Psoas muscle (tissue), 8 donors: Measurements from ENCODE around the gene EPX. TPM values are rescaled to one million over a fixed set of nuclear protein-coding genes. Genes with fewer than 3 reads are reported as not detected.
"Not testable (repeated sequence)": the region's sequence is repeated elsewhere in the genome, so short reads cannot be mapped to it uniquely, and the experiment has no call there.

Source experiments
- ATAC-seq, 4 donors: fragments of 200-7000 bp; cut with Tn5 transposase; one replicate each; pipeline ENCODE4 v1.9.1; 2020; ENCODE audit warnings: moderate library complexity in 3 of 4, mild to moderate bottlenecking in 2 of 4
- DNase-seq, 2 donors: peaks; one replicate each; pipeline ENCODE4 v3.0.0-alpha.2; 2020
- H3K27ac ChIP-seq: fragments of 200-600 bp; one replicate; pipeline ENCODE4 v1.8.0; 2022
- H3K27me3 ChIP-seq, 3 donors: fragments of 200-600 bp in 1 of 3; one replicate each; pipeline versions ENCODE4 v1.6.1 to v1.8.0; 2013 to 2022; ENCODE audit warnings: low read length in 2 of 3, mild to moderate bottlenecking in 2 of 3, moderate library complexity in 1 of 3; ENCODE audit not compliant: insufficient read depth in 3 of 3
- H3K36me3 ChIP-seq, 2 donors: fragments of 200-600 bp in 1 of 2; one replicate each; pipeline versions ENCODE4 v1.6.1 to v1.8.0; 2013 to 2022; ENCODE audit warnings: low read depth in 1 of 2, mild to moderate bottlenecking in 1 of 2, moderate library complexity in 1 of 2; ENCODE audit not compliant: insufficient read depth in 1 of 2
- H3K4me1 ChIP-seq: fragments of 200-600 bp; one replicate; pipeline ENCODE4 v1.8.0; 2022
- H3K4me3 ChIP-seq: fragments of 200-600 bp; one replicate; pipeline ENCODE4 v1.8.0; 2022; ENCODE audit warnings: mild to moderate bottlenecking
- H3K9me3 ChIP-seq: fragments of 200-600 bp; one replicate; pipeline ENCODE4 v1.8.0; 2022
- WGBS, 3 donors: extraction: QIAGEN DNeasy Blood & Tissue Kit; methylation state at CpG; one replicate each; pipeline versions ENCODE4 v1.1.6 to v1.1.7; 2013; 5-methylcytosine and 5-hydroxymethylcytosine counted together
- intact Hi-C, 2 donors: fragments of 100-400 bp; cut with DNase I; formaldehyde crosslinking; loops; one replicate each; pipeline versions ENCODE4 v1.11.0 to v1.14.2; 2022
- long read RNA-seq, 2 donors: library from polyadenylated mRNA; unstranded; transcript quantifications; one replicate each; pipeline ENCODE4 v2.0.0, GENCODE V29; 2021
- polyA plus RNA-seq, 3 donors: library from polyadenylated mRNA; stranded (reverse); fragments of 200-250 nt; gene quantifications; one replicate each; pipeline ENCODE4 v1.2.3, GENCODE V29; 2013
- total RNA-seq, 4 donors: library from RNA; stranded (reverse); fragmentation: NEBNext Ultra II Directional in 2 of 4; extraction: Animal tissue kit (Norgen Biotek cat#: 25700) in 2 of 4; gene quantifications; one replicate each; pipeline versions ENCODE4 v1.2.1 to v1.2.4, GENCODE V29; 2021 to 2023
- TF ChIP-seq, protein P1 (sequence below): fragments of 200-600 bp; IDR thresholded peaks from one replicate; pipeline ENCODE4 v1.8.0; 2022; ENCODE audit warnings: antibody characterized with exemption
- donor health status: healthy with polysubstance abuse.
- donor health status: DM: no; HTN: no; CAD: no; lungs with moderate emphysema.
- donor health status: Bipolar disorder and iron deficiency.
- donor health status: healthy.
- donor health status: DM: yes; HTN: yes; CAD: no.
- donor health status: DM: no; HTN: no; CAD: no.
- donor health status: DM: no; HTN: no; CAD: no.
- donor health status: DM: yes; HTN: yes; CAD: no.

The EPX gene, protein sequence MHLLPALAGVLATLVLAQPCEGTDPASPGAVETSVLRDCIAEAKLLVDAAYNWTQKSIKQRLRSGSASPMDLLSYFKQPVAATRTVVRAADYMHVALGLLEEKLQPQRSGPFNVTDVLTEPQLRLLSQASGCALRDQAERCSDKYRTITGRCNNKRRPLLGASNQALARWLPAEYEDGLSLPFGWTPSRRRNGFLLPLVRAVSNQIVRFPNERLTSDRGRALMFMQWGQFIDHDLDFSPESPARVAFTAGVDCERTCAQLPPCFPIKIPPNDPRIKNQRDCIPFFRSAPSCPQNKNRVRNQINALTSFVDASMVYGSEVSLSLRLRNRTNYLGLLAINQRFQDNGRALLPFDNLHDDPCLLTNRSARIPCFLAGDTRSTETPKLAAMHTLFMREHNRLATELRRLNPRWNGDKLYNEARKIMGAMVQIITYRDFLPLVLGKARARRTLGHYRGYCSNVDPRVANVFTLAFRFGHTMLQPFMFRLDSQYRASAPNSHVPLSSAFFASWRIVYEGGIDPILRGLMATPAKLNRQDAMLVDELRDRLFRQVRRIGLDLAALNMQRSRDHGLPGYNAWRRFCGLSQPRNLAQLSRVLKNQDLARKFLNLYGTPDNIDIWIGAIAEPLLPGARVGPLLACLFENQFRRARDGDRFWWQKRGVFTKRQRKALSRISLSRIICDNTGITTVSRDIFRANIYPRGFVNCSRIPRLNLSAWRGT
- total RNA-seq (under 1 TPM in 1 of 4 donors, not detected in 3; 0.12 TPM), polyA plus RNA-seq (not detected)
- long read RNA-seq, donor 1, result 0 reads
- long read RNA-seq, donor 2, partial matches to known transcripts, result 0 of 1 reads
- long read RNA-seq, donor 2, other reads (novel, unspliced or antisense), result 1 of 1 reads

DNA sequence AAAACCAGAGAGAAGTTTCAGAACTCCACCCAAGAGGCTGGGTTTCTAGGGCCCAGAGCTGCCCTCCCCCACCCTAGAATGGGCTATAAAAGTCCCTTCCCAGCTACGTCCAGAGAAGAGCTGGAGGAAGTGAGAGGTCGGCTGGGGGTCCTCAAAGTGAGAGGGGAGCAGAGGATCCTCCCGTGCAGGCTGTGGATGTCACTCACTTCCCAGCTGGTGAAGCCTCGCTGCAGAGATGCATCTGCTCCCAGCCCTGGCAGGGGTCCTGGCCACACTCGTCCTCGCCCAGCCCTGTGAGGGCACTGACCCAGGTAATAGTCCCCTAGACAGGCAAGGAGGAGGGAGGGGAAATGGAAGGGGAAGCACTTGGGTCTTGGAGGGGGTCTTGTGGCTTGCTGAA lies at the start of gene EPX:
TSS of gene EPX (plus strand) at position 115 of the 400 bp plus-strand sequence. CDS start at position 236, 121 bp downstream.
- Histone ChIP-seq H3K9me3 (no peaks in the 10 kb centered on the region), H3K27me3 (peaks cover 0 to 38% (median 20%) of the 10 kb centered on the region in 3 donors), H3K4me3 (no peak within 1 kb of the TSS), H3K4me1 (no peaks in the 10 kb centered on the region), H3K27ac (no peak within 1 kb of the TSS), H3K36me3 (no peaks in the 10 kb centered on the region)
- TF ChIP-seq, protein P1, sequence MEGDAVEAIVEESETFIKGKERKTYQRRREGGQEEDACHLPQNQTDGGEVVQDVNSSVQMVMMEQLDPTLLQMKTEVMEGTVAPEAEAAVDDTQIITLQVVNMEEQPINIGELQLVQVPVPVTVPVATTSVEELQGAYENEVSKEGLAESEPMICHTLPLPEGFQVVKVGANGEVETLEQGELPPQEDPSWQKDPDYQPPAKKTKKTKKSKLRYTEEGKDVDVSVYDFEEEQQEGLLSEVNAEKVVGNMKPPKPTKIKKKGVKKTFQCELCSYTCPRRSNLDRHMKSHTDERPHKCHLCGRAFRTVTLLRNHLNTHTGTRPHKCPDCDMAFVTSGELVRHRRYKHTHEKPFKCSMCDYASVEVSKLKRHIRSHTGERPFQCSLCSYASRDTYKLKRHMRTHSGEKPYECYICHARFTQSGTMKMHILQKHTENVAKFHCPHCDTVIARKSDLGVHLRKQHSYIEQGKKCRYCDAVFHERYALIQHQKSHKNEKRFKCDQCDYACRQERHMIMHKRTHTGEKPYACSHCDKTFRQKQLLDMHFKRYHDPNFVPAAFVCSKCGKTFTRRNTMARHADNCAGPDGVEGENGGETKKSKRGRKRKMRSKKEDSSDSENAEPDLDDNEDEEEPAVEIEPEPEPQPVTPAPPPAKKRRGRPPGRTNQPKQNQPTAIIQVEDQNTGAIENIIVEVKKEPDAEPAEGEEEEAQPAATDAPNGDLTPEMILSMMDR, result no peak
- no peak for DNase-seq
- intact Hi-C loops, result no loop called here
- 11 to 24% (median 15%) methylated on average over 5 to 6 of the region's 6 CpGs for WGBS, 3 donors
- no peak for ATAC-seq

DNA sequence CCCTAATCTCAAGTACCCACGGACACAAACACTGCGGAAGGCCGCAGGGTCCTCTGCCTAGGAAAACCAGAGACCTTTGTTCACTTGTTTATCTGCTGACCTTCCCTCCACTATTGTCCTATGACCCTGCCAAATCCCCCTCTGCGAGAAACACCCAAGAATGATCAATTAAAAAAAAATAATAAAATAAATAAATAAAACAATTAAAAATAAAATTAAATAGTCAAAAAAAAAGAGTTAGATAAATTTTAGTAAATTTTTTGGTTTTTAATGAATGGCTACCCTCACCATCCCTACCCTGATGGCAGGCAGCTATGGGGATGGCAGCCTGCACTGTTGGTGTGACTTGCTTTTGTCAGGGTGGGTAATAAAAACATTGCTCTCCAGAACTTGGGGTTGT lies 49.2 kb upstream of the EPX start:
- ATAC-seq, DNase-seq, H3K27me3 ChIP-seq, intact Hi-C loops, H3K4me3 ChIP-seq, H3K4me1 ChIP-seq, H3K36me3 ChIP-seq, H3K27ac ChIP-seq: not testable (repeated sequence)
- peaks cover 19% of the 10 kb centered on the region for H3K9me3 ChIP-seq
- WGBS, 3 donors, result 77 to 88% (median 85%) methylated on average over 4 of the region's 4 CpGs

DNA sequence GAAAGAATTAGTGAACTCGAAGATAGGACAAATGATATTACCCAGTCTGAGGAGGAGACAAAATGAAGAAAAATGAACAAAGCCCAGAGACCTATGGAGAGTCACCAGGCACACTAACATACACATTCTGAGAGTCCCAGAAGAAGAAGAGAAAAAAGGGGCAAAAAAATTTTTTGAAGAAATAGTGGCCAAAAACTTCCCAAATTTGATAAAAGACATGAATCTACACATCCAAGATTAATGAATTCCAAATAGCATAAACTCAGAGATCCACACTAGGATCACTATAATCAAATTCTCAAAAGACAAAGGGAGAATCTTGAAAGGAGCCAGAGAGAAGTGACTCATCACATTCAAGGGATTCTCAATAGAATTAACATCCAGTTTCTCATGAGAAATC lies 47.7 kb upstream of the EPX start:
- Histone ChIP-seq H3K4me1 (no peaks in the 10 kb centered on the region), H3K27ac (no peak overlapping the region), H3K36me3 (no peaks in the 10 kb centered on the region), H3K4me3 (no peak overlapping the region), H3K27me3 (peaks cover 1 to 10% (median 6%) of the 10 kb centered on the region in 3 donors), H3K9me3 (peaks cover 19% of the 10 kb centered on the region)
- intact Hi-C loops, result no loop called here
- DNase-seq (no peak), ATAC-seq (no peak)
- TF ChIP-seq, protein P1, result no peak
- 80 to 84% (median 83%) methylated on average over 1 of the region's 1 CpG for WGBS, 3 donors

DNA sequence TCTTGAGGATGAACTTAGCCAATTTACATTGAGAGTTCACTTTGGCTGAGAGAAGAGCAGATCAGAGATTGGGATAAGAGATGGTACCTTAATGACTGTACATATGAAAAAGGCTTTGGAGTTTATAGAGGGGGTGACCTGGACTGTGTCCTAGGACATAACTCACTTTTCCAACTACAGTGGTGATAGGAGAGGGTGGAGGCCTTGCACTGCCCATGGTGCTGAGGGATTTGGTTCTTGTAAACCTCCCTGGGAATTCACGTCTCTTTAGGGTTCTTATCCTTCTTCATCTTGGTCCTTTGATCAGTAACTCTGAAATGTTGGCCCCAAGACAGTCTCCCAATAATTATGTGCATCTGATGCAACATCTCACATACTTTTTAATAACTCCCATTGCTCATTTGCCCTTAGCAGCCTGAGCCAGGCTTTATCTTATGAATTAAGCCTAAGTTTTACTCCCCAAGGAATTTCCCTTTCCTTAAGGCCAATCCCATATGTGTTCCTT lies 44.5 kb upstream of the EPX start, which contains the start of gene OR4D1:
TSS of gene OR4D1 (plus strand) at position 455 of the 505 bp plus-strand sequence. CDS start 6,770 bp downstream, outside the sequence.
- H3K4me3 ChIP-seq, result no peak within 1 kb of the TSS
- intact Hi-C loops, result no loop called here
- H3K4me1 ChIP-seq, result no peaks in the 10 kb centered on the region
- TF ChIP-seq, protein P1, result no peak
- H3K36me3 ChIP-seq, result no peaks in the 10 kb centered on the region
- no peak for DNase-seq
- H3K27ac ChIP-seq, result no peak within 1 kb of the TSS
- peaks cover 1 to 20% (median 8%) of the 10 kb centered on the region in 3 donors for H3K27me3 ChIP-seq
- WGBS, 3 donors, result 48 to 60% (median 52%) methylated on average over 1 of the region's 1 CpG
- no peak for ATAC-seq
- H3K9me3 ChIP-seq, result peaks cover 19% of the 10 kb centered on the region

DNA sequence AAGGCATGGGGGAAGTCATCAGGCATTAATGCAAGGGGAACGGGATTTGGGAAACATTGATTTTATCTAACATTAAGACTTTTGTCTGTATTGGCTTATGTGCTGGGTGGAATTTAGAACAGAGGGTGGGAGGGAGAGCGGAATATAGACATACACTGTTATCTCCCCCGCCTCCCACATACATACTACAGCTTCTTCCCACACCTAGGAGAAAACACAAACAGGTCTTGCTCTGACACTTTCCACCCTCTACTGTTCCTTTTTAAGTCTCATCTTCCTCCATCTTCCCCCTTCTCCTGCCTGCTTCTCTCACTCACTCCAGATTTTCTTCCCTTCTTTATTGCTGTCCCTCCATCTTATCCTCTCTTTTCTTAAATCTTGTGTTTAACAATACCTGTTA lies 43.9 kb upstream of the EPX start:
- DNase-seq (no peak), ATAC-seq (no peak)
- Histone ChIP-seq H3K4me1 (no peaks in the 10 kb centered on the region), H3K9me3 (peaks cover 19% of the 10 kb centered on the region), H3K27ac (no peak overlapping the region), H3K4me3 (no peak overlapping the region), H3K36me3 (no peaks in the 10 kb centered on the region), H3K27me3 (peaks cover 3 to 24% (median 8%) of the 10 kb centered on the region in 3 donors)
- TF ChIP-seq, protein P1, result no peak
- intact Hi-C loops, result no loop called here
- 84 to 91% (median 85%) methylated on average over 3 of the region's 3 CpGs for WGBS, 3 donors
